Neuronal stem cell (in vitro differentiated cells): ENCODE results near the gene ZBTB48.
"Not testable (repeated sequence)": the region's sequence is repeated elsewhere in the genome, so short reads cannot be mapped to it uniquely, and the experiment has no call there.

Experiments used
- DNase-seq: peaks from one replicate; pipeline ENCODE4 v3.0.0-alpha.2; 2013; ENCODE audit warnings: low spot score
- H2AFZ ChIP-seq: one replicate; pipeline ENCODE4 v1.6.1; 2013; ENCODE audit warnings: mild to moderate bottlenecking, low read length, inconsistent platforms
- H2AK5ac ChIP-seq: 2 replicates; pipeline ENCODE4 v1.6.1; 2013; ENCODE audit warnings: low read depth, mild to moderate bottlenecking, inconsistent platforms, low read length, moderate library complexity, mixed read lengths
- H2BK120ac ChIP-seq: 2 replicates; pipeline ENCODE4 v1.6.1; 2013; ENCODE audit warnings: low read depth, mild to moderate bottlenecking, inconsistent platforms, low read length, moderate library complexity, mixed read lengths
- H2BK12ac ChIP-seq: one replicate; pipeline ENCODE4 v1.6.1; 2013; ENCODE audit warnings: low read length, inconsistent platforms
- H2BK15ac ChIP-seq: 2 replicates; pipeline ENCODE4 v1.6.1; 2013; ENCODE audit warnings: mild to moderate bottlenecking, low read length, inconsistent platforms, mixed read lengths
- H2BK5ac ChIP-seq: one replicate; pipeline ENCODE4 v1.6.1; 2013; ENCODE audit warnings: inconsistent platforms, mild to moderate bottlenecking, low read length, moderate library complexity
- H3K14ac ChIP-seq: one replicate; pipeline ENCODE4 v1.6.1; 2013; ENCODE audit warnings: low read length, inconsistent platforms
- H3K18ac ChIP-seq: 2 replicates; pipeline ENCODE4 v1.6.1; 2013; ENCODE audit warnings: low read length, inconsistent platforms
- H3K23ac ChIP-seq: 2 replicates; pipeline ENCODE4 v1.6.1; 2013; ENCODE audit warnings: low read depth, mild to moderate bottlenecking, mixed read lengths, low read length, inconsistent platforms; ENCODE audit not compliant: poor library complexity
- H3K27ac ChIP-seq: replicated peaks from 3 replicates; pipeline ENCODE4 v1.5.1; 2013; ENCODE audit warnings: low read length, inconsistent platforms
- H3K27me3 ChIP-seq, 3 experiments: 2 replicates each; pipeline ENCODE4 v1.6.1; 2013; ENCODE audit warnings: low read length in 3 of 3, mild to moderate bottlenecking in 2 of 3, inconsistent platforms in 1 of 3, low read depth in 1 of 3, mixed read lengths in 1 of 3, moderate library complexity in 1 of 3; ENCODE audit not compliant: control insufficient read depth in 3 of 3, insufficient read depth in 3 of 3
- H3K36me3 ChIP-seq, 2 donors: replicated peaks in 1 of 2; 2 replicates each; pipeline ENCODE4 v1.6.1; 2013; ENCODE audit warnings: low read length in 2 of 2; ENCODE audit not compliant: control insufficient read depth in 2 of 2, insufficient read depth in 2 of 2
- H3K4ac ChIP-seq: 2 replicates; pipeline ENCODE4 v1.6.1; 2013; ENCODE audit warnings: inconsistent platforms, mild to moderate bottlenecking, low read length, moderate library complexity
- H3K4me1 ChIP-seq, 2 donors: 1 replicate in 1 of 2; 2 replicates in 1 of 2; pipeline ENCODE4 v1.6.1; 2013; ENCODE audit warnings: low read length in 2 of 2, low read depth in 1 of 2; ENCODE audit not compliant: control insufficient read depth in 2 of 2, insufficient read depth in 1 of 2
- H3K4me2 ChIP-seq: one replicate; pipeline ENCODE4 v1.6.1; 2013; ENCODE audit warnings: mild to moderate bottlenecking, low read length, inconsistent platforms; ENCODE audit not compliant: insufficient read depth, poor library complexity, severe bottlenecking
- H3K4me3 ChIP-seq, 2 donors: 2 replicates each; pipeline ENCODE4 v1.5.1; 2013; ENCODE audit warnings: low read length in 2 of 2, mild to moderate bottlenecking in 2 of 2, inconsistent platforms in 1 of 2, moderate library complexity in 1 of 2
- H3K79me1 ChIP-seq: one replicate; pipeline ENCODE4 v1.6.1; 2013; ENCODE audit warnings: low read depth, mild to moderate bottlenecking, inconsistent platforms, low read length, moderate library complexity
- H3K9ac ChIP-seq: one replicate; pipeline ENCODE4 v1.6.1; 2013; ENCODE audit warnings: mild to moderate bottlenecking, low read depth, low read length, inconsistent platforms; ENCODE audit not compliant: poor library complexity
- H3K9me3 ChIP-seq, 2 donors: replicated peaks in 1 of 2; 2 replicates each; pipeline versions ENCODE3 to v1.6.1; 2013; ENCODE audit warnings: low read length in 2 of 2, mild to moderate bottlenecking in 2 of 2, inconsistent platforms in 1 of 2, low read depth in 1 of 2, mixed read lengths in 1 of 2, moderate library complexity in 1 of 2; ENCODE audit not compliant: control insufficient read depth in 2 of 2, insufficient read depth in 1 of 2
- H4K8ac ChIP-seq: one replicate; pipeline ENCODE4 v1.6.1; 2013; ENCODE audit warnings: low read depth, mild to moderate bottlenecking, inconsistent platforms, low read length, moderate library complexity
- H4K91ac ChIP-seq: one replicate; pipeline ENCODE4 v1.6.1; 2013; ENCODE audit warnings: low read length, low read depth, mild to moderate bottlenecking, inconsistent platforms; ENCODE audit not compliant: poor library complexity
- WGBS, 2 donors: extraction: QIAGEN DNeasy Blood & Tissue Kit; methylation state at CpG; one replicate each; pipeline ENCODE4 v1.1.7; 2013; ENCODE audit warnings: missing lambda C conversion rate in 2 of 2, mixed read lengths in 1 of 2; ENCODE audit not compliant: insufficient read length in 2 of 2, insufficient replicate concordance in 1 of 2; ENCODE audit errors: extremely low coverage in 2 of 2; 5-methylcytosine and 5-hydroxymethylcytosine counted together

ZBTB48 gene

DNA sequence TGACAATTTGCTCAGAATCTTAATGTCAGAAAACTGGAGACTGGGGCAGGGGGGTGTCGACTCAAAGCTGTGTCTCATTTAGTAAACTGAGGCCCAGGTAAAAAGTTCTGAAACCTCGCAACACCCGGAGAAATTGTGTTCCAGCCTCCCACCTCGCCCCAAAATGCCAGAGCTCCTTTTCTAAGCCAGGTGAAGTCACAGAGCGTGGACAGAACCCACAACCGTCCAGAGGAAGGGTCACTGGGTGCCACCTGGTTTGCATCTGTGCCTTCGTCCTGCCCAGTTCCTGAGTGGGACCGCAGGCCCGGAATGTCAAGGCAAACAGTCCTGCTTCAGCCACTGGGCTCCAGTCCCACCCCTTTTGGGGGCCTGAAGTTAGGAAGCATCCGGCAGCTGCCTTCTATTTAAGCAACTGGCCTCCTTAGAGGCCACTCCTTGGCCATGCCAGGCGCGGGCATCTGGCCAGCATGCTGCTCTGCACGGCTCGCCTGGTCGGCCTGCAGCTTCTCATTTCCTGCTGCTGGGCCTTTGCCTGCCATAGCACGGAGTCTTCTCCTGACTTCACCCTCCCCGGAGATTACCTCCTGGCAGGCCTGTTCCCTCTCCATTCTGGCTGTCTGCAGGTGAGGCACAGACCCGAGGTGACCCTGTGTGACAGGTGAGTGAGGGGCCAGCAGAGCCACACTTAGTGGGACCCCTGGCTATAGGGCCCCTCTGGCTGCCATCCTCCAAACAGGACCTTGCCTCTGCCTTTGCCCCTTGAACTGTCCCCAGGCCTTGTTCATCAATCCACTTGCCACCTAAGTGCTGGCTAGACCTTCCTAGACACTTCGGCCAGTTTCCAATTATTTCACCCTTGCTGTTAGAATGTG lies 24.7 kb upstream of the ZBTB48 start, which contains the start of gene TAS1R1:
TSS of gene TAS1R1 (plus strand) at position 401 of the 872 bp plus-strand sequence. CDS start at position 468, 67 bp downstream.
- Histone ChIP-seq H3K79me1 (peaks cover 11% of the 10 kb centered on the region), H3K4ac (no peak within 1 kb of the TSS), H3K4me2 (peak within 1 kb of the TSS; percentile 20), H3K4me1 (peaks cover 3 to 8% of the 10 kb centered on the region in 2 donors), H3K9me3 (no peaks in the 10 kb centered on the region), H4K8ac (peak within 1 kb of the TSS; percentile 68), H2BK120ac (peak within 1 kb of the TSS; percentile 72), H2BK5ac (peak within 1 kb of the TSS; percentile 87), H3K36me3 (peaks cover 3 to 12% of the 10 kb centered on the region in 2 donors), H3K4me3 (peak within 1 kb of the TSS; percentile 88 to 98), H3K14ac (no peak within 1 kb of the TSS), H3K18ac (peak within 1 kb of the TSS; percentile 98), H2BK12ac (no peak within 1 kb of the TSS), H2AK5ac (peak within 1 kb of the TSS; percentile 99), H3K23ac (peak within 1 kb of the TSS; percentile 37), H2AFZ (peak within 1 kb of the TSS; percentile 96), H3K27me3 (no peaks in the 10 kb centered on the region), H3K9ac (peak within 1 kb of the TSS; percentile 94), H2BK15ac (peak within 1 kb of the TSS; percentile 47), H3K27ac (no peak within 1 kb of the TSS), H4K91ac (no peak within 1 kb of the TSS)
- no peak for DNase-seq
- no CpG with 5 or more reads among the region's 19 CpGs for WGBS, 2 donors

DNA sequence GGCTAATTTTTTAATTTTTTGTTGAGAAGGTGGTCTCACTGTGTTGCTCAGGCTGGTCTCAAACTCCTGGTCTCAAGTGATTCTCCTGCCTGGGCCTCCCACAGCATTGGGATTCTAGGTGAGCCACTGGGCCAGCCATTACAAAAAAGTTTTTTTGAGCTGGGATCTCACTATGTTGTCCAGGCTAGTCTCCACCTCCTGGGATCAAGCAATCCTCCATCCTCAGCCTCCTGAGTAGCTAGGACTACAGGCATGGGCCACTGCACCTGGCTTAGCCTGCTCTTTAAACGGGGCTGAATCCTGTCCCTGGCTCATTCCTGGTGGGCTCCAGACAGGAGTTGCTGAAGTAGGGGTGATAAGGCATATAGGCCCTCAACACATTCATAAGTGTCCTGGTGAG lies 22.2 kb upstream of the ZBTB48 start:
- Histone ChIP-seq H2BK12ac (no peak overlapping the region), H3K27me3 (no peaks in the 10 kb centered on the region), H3K4me3 (no peak overlapping the region), H3K4ac (no peak overlapping the region), H4K8ac (no peak overlapping the region), H3K4me2 (no peak overlapping the region), H2BK120ac (no peak overlapping the region), H3K79me1 (peaks cover 10% of the 10 kb centered on the region), H3K9me3 (peaks cover 0 to 4% of the 10 kb centered on the region in 2 donors), H3K36me3 (no peaks in the 10 kb centered on the region), H3K14ac (no peak overlapping the region), H3K9ac (no peak overlapping the region), H3K23ac (no peak overlapping the region), H2AK5ac (no peak overlapping the region), H2BK5ac (peak overlapping the region; percentile 19), H2AFZ (no peak overlapping the region), H3K4me1 (peaks cover 3 to 8% of the 10 kb centered on the region in 2 donors), H4K91ac (no peak overlapping the region), H2BK15ac (no peak overlapping the region), H3K27ac (no peak overlapping the region), H3K18ac (no peak overlapping the region)
- DNase-seq, result no peak
- no CpG with 5 or more reads among the region's 1 CpG for WGBS, 2 donors

GRCh38 chr1:6559161-6559560 lies 20.6 kb upstream of the ZBTB48 start:
- no CpG with 5 or more reads among the region's 11 CpGs for WGBS, 2 donors
- H3K4me1 ChIP-seq, H4K91ac ChIP-seq, H3K14ac ChIP-seq, H3K18ac ChIP-seq, H3K9ac ChIP-seq, H3K4me2 ChIP-seq, H2AFZ ChIP-seq, H3K36me3 ChIP-seq, H3K4ac ChIP-seq, H3K9me3 ChIP-seq, H3K79me1 ChIP-seq, H3K27ac ChIP-seq, H2BK12ac ChIP-seq, H2BK120ac ChIP-seq, H3K4me3 ChIP-seq, H4K8ac ChIP-seq, DNase-seq, H2BK5ac ChIP-seq, H2BK15ac ChIP-seq, H3K23ac ChIP-seq, H2AK5ac ChIP-seq: not testable (repeated sequence)
- H3K27me3 ChIP-seq, result peaks cover 0 to 13% (median 0%) of the 10 kb centered on the region in 3 experiments

GRCh38 chr1:6560267-6560666 lies 19.5 kb upstream of the ZBTB48 start:
- no peak overlapping the region for H2BK5ac ChIP-seq
- H3K23ac ChIP-seq, result no peak overlapping the region
- no peak overlapping the region for H3K18ac ChIP-seq
- peaks cover 0 to 24% (median 0%) of the 10 kb centered on the region in 3 experiments for H3K27me3 ChIP-seq
- no peaks in the 10 kb centered on the region for H3K4me1 ChIP-seq
- no peak overlapping the region for H2AFZ ChIP-seq
- WGBS, 2 donors, result no CpG with 5 or more reads among the region's 9 CpGs
- no peaks in the 10 kb centered on the region for H3K79me1 ChIP-seq
- no peak overlapping the region for H2AK5ac ChIP-seq
- H2BK15ac ChIP-seq, result no peak overlapping the region
- no peak overlapping the region for H3K4me2 ChIP-seq
- H4K8ac ChIP-seq, result no peak overlapping the region
- H3K4ac ChIP-seq, result no peak overlapping the region
- H2BK12ac ChIP-seq, result no peak overlapping the region
- no peak overlapping the region for H3K14ac ChIP-seq
- no peak overlapping the region for H3K27ac ChIP-seq
- no peak overlapping the region for H2BK120ac ChIP-seq
- H3K4me3 ChIP-seq, result no peak overlapping the region
- no peak for DNase-seq
- no peak overlapping the region for H3K9ac ChIP-seq
- H3K36me3 ChIP-seq, result no peaks in the 10 kb centered on the region
- H4K91ac ChIP-seq, result no peak overlapping the region
- H3K9me3 ChIP-seq, result peaks cover 0 to 4% of the 10 kb centered on the region in 2 donors
